RPMI7951 (cell line): ENCODE results near the gene FOXC2. TPM values are rescaled to one million over a fixed set of nuclear protein-coding genes. Genes with fewer than 3 reads are reported as not detected.

Experiments
- DNase-seq: peaks from one replicate; pipeline ENCODE4 v3.0.0-alpha.2; 2012; ENCODE audit warnings: low read depth
- total RNA-seq: library from RNA; depleted of rRNA; stranded (reverse); fragments of >200 nt; shearing (Covaris generic); gene quantifications from 2 replicates; pipeline ENCODE4 v1.2.3, GENCODE V29; 2014

Gene FOXC2
- total RNA-seq, 1 experiment from 2014 or later: 1.3 TPM

- no peak for DNase-seq
Measured at GRCh38 chr16:86533076-86533475, 33.6 kb upstream of the FOXC2 start.

- no peak for DNase-seq
Measured at GRCh38 chr16:86533767-86534351, 32.8 kb upstream of the FOXC2 start.

GRCh38 chr16:86534779-86535615, 31.6 kb upstream of the FOXC2 start:
- no peak for DNase-seq

GRCh38 chr16:86536621-86537020, 30.0 kb upstream of the FOXC2 start:
- no peak for DNase-seq

GRCh38 chr16:86537486-86537885, 29.1 kb upstream of the FOXC2 start:
- DNase-seq: no peak

- no peak for DNase-seq
Measured at GRCh38 chr16:86538196-86538780, 28.3 kb upstream of the FOXC2 start.

GRCh38 chr16:86540894-86541293, 25.7 kb upstream of the FOXC2 start:
- no peak for DNase-seq

GRCh38 chr16:86541560-86541959, 25.1 kb upstream of the FOXC2 start:
- no peak for DNase-seq

- no peak for DNase-seq
Measured at GRCh38 chr16:86542756-86543750, 23.6 kb upstream of the FOXC2 start.

GRCh38 chr16:86545481-86545880, 21.1 kb upstream of the FOXC2 start:
- DNase-seq: no peak

- DNase-seq: no peak
Measured at GRCh38 chr16:86545954-86546637, 20.5 kb upstream of the FOXC2 start.

GRCh38 chr16:86546638-86547013, 20.0 kb upstream of the FOXC2 start:
- DNase-seq: no peak

GRCh38 chr16:86547286-86547685, 19.3 kb upstream of the FOXC2 start:
- no peak for DNase-seq

- DNase-seq: no peak
Measured at GRCh38 chr16:86549076-86549892, 17.3 kb upstream of the FOXC2 start.

GRCh38 chr16:86549893-86550190, 16.8 kb upstream of the FOXC2 start:
- no peak for DNase-seq

- no peak for DNase-seq
Measured at GRCh38 chr16:86550281-86550680, 16.3 kb upstream of the FOXC2 start.

GRCh38 chr16:86553356-86553755, 13.3 kb upstream of the FOXC2 start:
- DNase-seq: no peak

- no peak for DNase-seq
Measured at GRCh38 chr16:86554599-86554916, 12.1 kb upstream of the FOXC2 start.

- peak; percentile 87 for DNase-seq
Measured at GRCh38 chr16:86554917-86555703, 11.5 kb upstream of the FOXC2 start, which contains the start of gene MTHFSD. TSS of gene MTHFSD (minus strand) at chr16:86555235. CDS start at chr16:86555184, 51 bp downstream.

GRCh38 chr16:86555704-86556075, 10.9 kb upstream of the FOXC2 start:
- DNase-seq: no peak
